ENCODE data around the gene ZNF831. TPM values are rescaled to one million over a fixed set of nuclear protein-coding genes. Genes with fewer than 3 reads are reported as not detected.

ZNF831 gene
- total RNA-seq, 1 experiment from 2014 or later = 0.04 TPM

DNA sequence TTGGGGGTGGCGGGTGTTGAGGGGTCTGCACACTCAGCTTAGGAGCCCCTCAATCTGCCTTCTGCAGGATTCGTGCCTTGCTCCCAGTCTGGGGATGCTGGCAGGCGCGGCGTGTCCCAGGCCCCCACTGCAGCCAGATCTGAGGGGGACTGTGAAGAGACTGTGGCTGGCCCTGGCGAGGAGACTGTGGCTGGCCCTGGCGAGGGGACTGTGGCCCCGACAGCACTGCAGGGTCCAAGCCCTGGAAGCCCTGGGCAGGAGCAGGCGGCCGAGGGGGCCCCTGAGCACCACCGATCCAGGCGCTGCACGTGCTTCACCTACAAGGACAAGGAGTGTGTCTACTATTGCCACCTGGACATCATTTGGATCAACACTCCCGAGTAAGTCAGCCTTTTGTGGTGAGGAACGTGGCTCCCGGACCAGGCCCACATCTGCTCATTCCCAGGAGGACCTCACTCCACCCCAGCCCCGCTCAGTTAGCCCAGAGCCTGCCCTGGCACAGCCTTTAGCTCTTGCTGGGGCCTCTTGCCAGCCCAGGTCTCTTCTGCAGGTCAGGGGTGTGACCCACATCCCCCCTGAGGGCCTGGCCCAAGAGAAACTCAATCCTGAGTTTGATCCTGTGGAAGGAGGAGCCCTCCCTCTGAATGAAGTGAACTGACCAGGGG lies 137.9 kb downstream of the ZNF831 start:
- ChIA-PET CTCF (no interaction called here), POLR2A (no interaction called here)
- ATAC-seq (no peak), DNase-seq (ENCODE audit: low spot score) (no peak)
- Mint-ChIP-seq H3K27ac (no peak overlapping the region), H3K4me3 (peak overlapping the region; percentile 67), H3K4me1 (0 out of 2 replicates have a peak, but pooled peaks cover 2% of the 10 kb centered on the region), H3K9me3 (no peaks in the 10 kb centered on the region), H3K36me3 (no peaks in the 10 kb centered on the region), H3K27me3 (ENCODE audit: low read depth) (peaks cover 72% of the 10 kb centered on the region)
- TF ChIP-seq ELF4 (CRISPR knock-in tag; IDR thresholded peaks at IDR 0.05; ENCODE audit: low read depth) = no peak
- no peak for TF ChIP-seq NFYB (CRISPR knock-in tag; conservative IDR thresholded peaks at IDR 0.05; ENCODE audit: low read depth)

DNA sequence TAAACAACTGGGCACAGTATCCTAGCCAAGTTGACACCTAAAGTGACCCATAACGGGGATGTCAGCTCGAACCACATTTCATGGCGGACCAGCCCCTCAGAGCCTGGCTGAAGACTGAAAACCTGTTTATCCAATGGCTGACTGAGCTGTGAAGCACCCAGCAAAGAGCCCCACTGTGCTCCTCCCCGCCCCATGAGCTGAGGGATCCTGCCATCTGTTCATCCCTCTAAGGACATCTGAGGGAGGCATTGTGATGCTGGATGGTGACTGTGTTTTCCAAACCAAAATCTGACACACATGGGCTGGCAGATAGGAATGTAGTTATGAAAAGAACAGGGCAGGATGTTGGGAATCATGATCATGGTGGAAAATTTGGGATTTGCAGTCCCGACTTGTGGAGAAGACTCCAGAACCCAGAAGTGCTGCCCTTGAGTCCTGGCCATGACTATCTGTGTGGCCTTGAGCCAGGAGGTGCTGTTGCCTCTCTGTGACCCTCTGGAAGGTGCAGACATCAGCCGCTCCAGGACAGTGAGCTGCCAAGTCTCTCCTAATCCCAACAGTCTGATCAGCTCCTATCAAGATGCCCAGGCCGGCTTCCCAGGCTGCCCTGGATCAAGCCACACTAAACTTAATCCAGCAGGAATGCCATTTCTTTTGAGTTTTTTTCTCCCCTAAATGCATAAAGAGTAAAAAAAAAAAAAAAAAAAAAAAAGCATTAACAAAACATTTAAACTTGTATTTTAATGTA lies 142.5 kb downstream of the ZNF831 start:
- Mint-ChIP-seq H3K27me3 (ENCODE audit: low read depth) (peaks cover 40% of the 10 kb centered on the region), H3K9me3 (no peaks in the 10 kb centered on the region), H3K4me3 (no peak overlapping the region), H3K4me1 (peaks cover 10% of the 10 kb centered on the region), H3K27ac (no peak overlapping the region), H3K36me3 (no peaks in the 10 kb centered on the region)
- TF ChIP-seq HMGA2 (CRISPR knock-in tag; IDR thresholded peaks at IDR 0.05) = no peak
- TF ChIP-seq FOXJ3 (CRISPR knock-in tag; IDR thresholded peaks at IDR 0.05; ENCODE audit: borderline replicate concordance) = no peak
- no peak for TF ChIP-seq TEAD4 (CRISPR knock-in tag; IDR thresholded peaks at IDR 0.05)
- TF ChIP-seq GABPB1 (CRISPR knock-in tag; IDR thresholded peaks at IDR 0.05) = no peak
- TF ChIP-seq, protein P1, sequence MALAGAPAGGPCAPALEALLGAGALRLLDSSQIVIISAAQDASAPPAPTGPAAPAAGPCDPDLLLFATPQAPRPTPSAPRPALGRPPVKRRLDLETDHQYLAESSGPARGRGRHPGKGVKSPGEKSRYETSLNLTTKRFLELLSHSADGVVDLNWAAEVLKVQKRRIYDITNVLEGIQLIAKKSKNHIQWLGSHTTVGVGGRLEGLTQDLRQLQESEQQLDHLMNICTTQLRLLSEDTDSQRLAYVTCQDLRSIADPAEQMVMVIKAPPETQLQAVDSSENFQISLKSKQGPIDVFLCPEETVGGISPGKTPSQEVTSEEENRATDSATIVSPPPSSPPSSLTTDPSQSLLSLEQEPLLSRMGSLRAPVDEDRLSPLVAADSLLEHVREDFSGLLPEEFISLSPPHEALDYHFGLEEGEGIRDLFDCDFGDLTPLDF (CRISPR knock-in tag; IDR thresholded peaks at IDR 0.05) = no peak
- TF ChIP-seq KAT7 (CRISPR knock-in tag; IDR thresholded peaks at IDR 0.05; ENCODE audit: borderline replicate concordance) = no peak
- no peak for ATAC-seq
- DNase-seq (ENCODE audit: low spot score) = no peak
- POLR2A ChIA-PET = interaction anchor here (0.7 kb wide), 1 partner anchor 41 kb away, joined by 6 read pairs; no protein-coding TSS in a partner anchor
- CTCF ChIA-PET = no interaction called here

DNA sequence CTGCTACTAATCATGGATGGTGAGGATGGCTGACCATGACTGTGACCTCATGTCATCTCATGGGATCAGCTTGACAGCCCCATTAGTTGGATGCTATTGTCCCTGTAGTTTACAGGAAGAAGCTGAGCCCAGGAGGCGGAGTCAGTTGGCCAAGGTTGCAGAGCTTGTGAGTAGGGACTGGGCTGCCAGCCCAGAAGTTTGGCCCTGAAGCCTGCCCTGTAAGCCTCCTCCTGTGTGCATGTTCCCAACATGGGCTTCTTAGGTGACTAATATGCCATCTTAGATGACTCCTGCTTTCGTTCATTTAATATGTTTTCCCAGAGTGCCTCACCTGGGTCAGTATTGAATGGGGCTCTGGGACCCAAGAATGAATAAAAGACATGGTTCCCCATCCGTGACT lies 143.6 kb downstream of the ZNF831 start:
- Mint-ChIP-seq H3K4me3 (no peak overlapping the region), H3K27me3 (ENCODE audit: low read depth) (peaks cover 28% of the 10 kb centered on the region), H3K27ac (no peak overlapping the region), H3K36me3 (no peaks in the 10 kb centered on the region), H3K4me1 (peaks cover 10% of the 10 kb centered on the region), H3K9me3 (no peaks in the 10 kb centered on the region; the same call in 1 of the 2 replicates)
- TF ChIP-seq IRF2 (CRISPR knock-in tag; IDR thresholded peaks at IDR 0.05; ENCODE audit: borderline replicate concordance, low read depth) (no peak), ZNF423 (CRISPR knock-in tag; IDR thresholded peaks at IDR 0.05) (no peak), ZNF121 (CRISPR knock-in tag; IDR thresholded peaks at IDR 0.05) (no peak)
- TF ChIP-seq, protein P2, sequence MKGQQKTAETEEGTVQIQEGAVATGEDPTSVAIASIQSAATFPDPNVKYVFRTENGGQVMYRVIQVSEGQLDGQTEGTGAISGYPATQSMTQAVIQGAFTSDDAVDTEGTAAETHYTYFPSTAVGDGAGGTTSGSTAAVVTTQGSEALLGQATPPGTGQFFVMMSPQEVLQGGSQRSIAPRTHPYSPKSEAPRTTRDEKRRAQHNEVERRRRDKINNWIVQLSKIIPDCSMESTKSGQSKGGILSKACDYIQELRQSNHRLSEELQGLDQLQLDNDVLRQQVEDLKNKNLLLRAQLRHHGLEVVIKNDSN (CRISPR knock-in tag; IDR thresholded peaks at IDR 0.05) = no peak
- no peak for DNase-seq (ENCODE audit: low spot score)
- POLR2A ChIA-PET = interaction anchor here (0.6 kb wide), 1 partner anchor 111 kb away, joined by 3 read pairs; no protein-coding TSS in a partner anchor
- no peak for ATAC-seq
- CTCF ChIA-PET = no interaction called here

Other genes starting within 250 kb of the ZNF831 start
- gene NELFCD, start 182.6 kb upstream of the ZNF831 start, total RNA-seq (2021) = 53.0 to 66.9 TPM (median 57.6 TPM) in 3 replicates
- gene CTSZ, start 156.6 kb upstream of the ZNF831 start, total RNA-seq (2021) = 26.3 to 36.2 TPM (median 32.4 TPM) in 3 replicates
- not detected in 3 replicates for gene TUBB1, start 144.4 kb upstream of the ZNF831 start, total RNA-seq (2021)
- gene ATP5F1E, start 131.5 kb upstream of the ZNF831 start, total RNA-seq (2021) = 41.1 to 44.8 TPM (median 43.0 TPM) in 3 replicates
- gene PRELID3B, start 121.0 kb upstream of the ZNF831 start, total RNA-seq (2021) = 46.9 to 48.7 TPM (median 47.0 TPM) in 3 replicates
- 0.09 to 0.25 TPM (median 0.13 TPM) in 3 replicates for gene EDN3, start 136.8 kb downstream of the ZNF831 start, total RNA-seq (2021)

Data from WTC11 (cell line).